NCI-H2081 (cell line): ENCODE measurements around the gene SPIRE1.
A peak's percentile ranks its signal among the peaks of the same experiment; 100 is the strongest.
"Not testable (repeated sequence)": the region's sequence is repeated elsewhere in the genome, so short reads cannot be mapped to it uniquely, and the experiment has no call there.

Source experiments
- DNase-seq, 2 experiments: peaks; one replicate each; lab custom pipeline; 2025; lab: John Stamatoyannopoulos, UW

The SPIRE1 gene

GRCh38 chr18:12552879-12553242, 105.0 kb downstream of the SPIRE1 start:
- DNase-seq = no peak

GRCh38 chr18:12551943-12552878, 105.7 kb downstream of the SPIRE1 start:
- DNase-seq = not testable (repeated sequence)

GRCh38 chr18:12551466-12551865, 106.4 kb downstream of the SPIRE1 start:
- not testable (repeated sequence) for DNase-seq

GRCh38 chr18:12543697-12544096, 114.2 kb downstream of the SPIRE1 start:
- no peak for DNase-seq

- DNase-seq = no peak
Observed at GRCh38 chr18:12540751-12541150, 117.2 kb downstream of the SPIRE1 start.

- not testable (repeated sequence) for DNase-seq
Observed at GRCh38 chr18:12539158-12539557, 118.7 kb downstream of the SPIRE1 start.

- no peak for DNase-seq
Observed at GRCh38 chr18:12534820-12535219, 123.1 kb downstream of the SPIRE1 start.

- DNase-seq = no peak
Observed at GRCh38 chr18:12532661-12533060, 125.2 kb downstream of the SPIRE1 start.

GRCh38 chr18:12531749-12532148, 126.2 kb downstream of the SPIRE1 start:
- no peak for DNase-seq

GRCh38 chr18:12520442-12520992, 137.4 kb downstream of the SPIRE1 start:
- DNase-seq = peak; percentile 1 to 41

- DNase-seq = no peak
Observed at GRCh38 chr18:12518832-12519531, 138.9 kb downstream of the SPIRE1 start.

GRCh38 chr18:12518326-12518725, 139.6 kb downstream of the SPIRE1 start:
- DNase-seq = no peak

GRCh38 chr18:12517142-12517825, 140.6 kb downstream of the SPIRE1 start:
- DNase-seq = peak in 1 of 2 experiments; percentile 14

GRCh38 chr18:12516049-12516630, 141.8 kb downstream of the SPIRE1 start:
- DNase-seq = peak in 1 of 2 experiments; percentile 7

- DNase-seq = no peak
Observed at GRCh38 chr18:12515550-12515949, 142.4 kb downstream of the SPIRE1 start.

GRCh38 chr18:12507007-12507406, 150.9 kb downstream of the SPIRE1 start:
- DNase-seq = no peak

- DNase-seq = no peak
Observed at GRCh38 chr18:12500986-12501385, 156.9 kb downstream of the SPIRE1 start.

GRCh38 chr18:12497839-12498238, 160.1 kb downstream of the SPIRE1 start:
- no peak for DNase-seq

- DNase-seq = no peak
Observed at GRCh38 chr18:12497296-12497695, 160.6 kb downstream of the SPIRE1 start.

GRCh38 chr18:12492907-12493306, 165.0 kb downstream of the SPIRE1 start:
- no peak for DNase-seq

- no peak for DNase-seq
Observed at GRCh38 chr18:12491611-12492435, 166.1 kb downstream of the SPIRE1 start.
